ENCODE results near the gene EPHA2.

EPHA2 gene

GRCh38 chr1:16133007-16133961 is 22.6 kb downstream of the EPHA2 start:
- DNase-seq = no peak

GRCh38 chr1:16132325-16132785 is 23.5 kb downstream of the EPHA2 start:
- no peak for DNase-seq

DNA sequence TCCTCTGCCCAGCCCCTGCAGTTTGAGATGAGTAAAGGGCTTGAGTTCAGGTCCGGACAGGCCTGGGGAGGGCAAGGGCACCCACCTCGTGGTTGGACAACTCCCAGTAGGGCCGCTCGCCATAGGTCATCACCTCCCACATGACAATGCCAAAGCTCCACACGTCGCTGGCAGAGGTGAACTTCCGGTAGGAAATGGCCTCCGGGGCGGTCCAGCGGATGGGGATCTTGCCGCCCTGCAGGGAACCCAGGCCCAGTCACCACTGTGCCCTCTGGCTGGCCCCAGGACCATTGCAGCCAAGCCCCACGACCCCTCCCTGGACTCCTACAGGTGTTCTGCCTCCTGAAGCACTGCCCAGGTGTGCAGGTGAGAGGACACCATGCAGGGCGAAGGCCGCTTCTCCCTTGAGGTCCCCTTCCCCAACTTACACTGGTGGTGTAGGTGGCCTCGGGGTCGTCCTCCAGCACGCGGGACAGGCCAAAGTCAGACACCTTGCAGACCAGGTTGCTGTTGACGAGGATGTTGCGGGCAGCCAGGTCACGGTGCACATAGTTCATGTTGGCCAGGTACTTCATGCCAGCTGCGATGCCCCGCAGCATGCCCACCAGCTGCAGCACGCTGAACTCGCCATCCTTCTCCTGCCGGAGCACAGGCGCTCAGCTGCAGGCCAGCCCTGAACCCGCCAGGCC is 24.1 kb downstream of the EPHA2 start:
- DNase-seq = no peak

DNA sequence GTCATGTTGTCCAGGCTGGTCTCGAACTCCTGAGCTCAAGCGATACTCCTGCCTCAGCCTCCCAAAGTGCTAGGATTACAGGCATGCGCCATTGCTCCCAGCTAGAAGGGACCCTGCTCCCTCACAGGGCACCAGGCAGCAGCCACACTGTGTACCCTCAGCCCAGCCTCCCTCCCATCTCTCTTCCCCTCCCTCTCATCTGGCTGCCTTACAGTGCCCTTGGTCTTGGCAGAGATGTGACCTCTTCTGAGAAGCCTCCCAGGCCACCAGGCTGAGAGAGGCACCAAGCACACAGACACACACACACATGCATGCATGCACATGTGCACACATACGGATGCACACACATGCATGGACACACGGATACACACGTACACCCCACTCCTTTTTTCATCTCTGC is 25.0 kb downstream of the EPHA2 start:
- DNase-seq = no peak

GRCh38 chr1:16129921-16130543 is 25.8 kb downstream of the EPHA2 start:
- no peak for DNase-seq

GRCh38 chr1:16129316-16129715 is 26.6 kb downstream of the EPHA2 start:
- no peak for DNase-seq

DNA sequence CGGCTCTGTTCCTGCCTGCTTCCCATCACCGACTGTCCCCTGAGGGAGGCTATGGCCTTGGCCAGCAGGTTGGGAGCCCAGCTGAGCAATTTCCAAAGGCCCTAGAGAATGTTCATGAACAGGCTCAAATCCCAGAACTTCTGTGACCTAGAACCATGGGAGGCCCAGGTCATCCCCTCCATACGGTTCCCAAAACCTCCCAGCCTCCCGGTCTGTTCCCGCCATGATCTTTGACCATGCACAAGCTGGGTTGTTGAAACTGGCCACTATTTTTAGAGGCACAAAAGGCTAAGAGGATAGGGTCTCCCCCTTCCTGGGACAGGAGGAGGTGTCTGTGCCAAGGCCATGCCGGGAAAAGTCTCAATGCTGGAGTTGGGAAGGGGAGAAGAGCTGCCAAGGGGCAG is 27.5 kb downstream of the EPHA2 start:
- DNase-seq = no peak

DNA sequence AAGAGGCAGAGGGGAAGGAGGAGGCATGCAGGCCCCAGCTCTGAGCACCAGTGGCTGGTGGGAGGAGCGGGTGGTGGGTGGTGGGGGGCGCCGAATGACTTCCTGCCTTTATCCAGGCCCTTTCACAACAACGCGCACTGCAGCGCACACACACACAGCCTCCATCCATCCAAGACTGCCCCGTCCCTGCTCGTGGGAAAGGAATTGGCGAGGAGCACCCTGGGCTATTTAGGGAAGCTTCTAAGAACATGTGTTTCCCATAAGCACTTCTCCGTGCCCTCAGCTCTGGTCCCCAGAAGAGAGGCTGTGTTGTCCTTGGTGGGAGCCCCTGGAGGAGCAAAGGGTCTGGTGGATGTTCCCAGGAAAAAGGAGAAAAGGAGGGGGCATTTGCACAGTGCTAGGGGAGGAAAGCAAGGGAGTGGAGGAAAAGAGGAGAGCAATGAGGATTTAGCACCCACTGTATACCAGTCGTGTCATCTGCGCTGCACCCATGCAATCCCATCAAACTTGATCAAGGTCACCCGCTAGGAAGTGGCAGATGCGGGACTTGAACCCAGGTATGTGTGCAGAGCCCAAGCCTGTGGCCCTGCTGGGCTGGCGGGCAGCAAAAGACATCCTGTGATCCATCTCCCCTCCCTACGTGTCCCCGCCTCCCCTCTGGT is 28.1 kb downstream of the EPHA2 start:
- DNase-seq = no peak

DNA sequence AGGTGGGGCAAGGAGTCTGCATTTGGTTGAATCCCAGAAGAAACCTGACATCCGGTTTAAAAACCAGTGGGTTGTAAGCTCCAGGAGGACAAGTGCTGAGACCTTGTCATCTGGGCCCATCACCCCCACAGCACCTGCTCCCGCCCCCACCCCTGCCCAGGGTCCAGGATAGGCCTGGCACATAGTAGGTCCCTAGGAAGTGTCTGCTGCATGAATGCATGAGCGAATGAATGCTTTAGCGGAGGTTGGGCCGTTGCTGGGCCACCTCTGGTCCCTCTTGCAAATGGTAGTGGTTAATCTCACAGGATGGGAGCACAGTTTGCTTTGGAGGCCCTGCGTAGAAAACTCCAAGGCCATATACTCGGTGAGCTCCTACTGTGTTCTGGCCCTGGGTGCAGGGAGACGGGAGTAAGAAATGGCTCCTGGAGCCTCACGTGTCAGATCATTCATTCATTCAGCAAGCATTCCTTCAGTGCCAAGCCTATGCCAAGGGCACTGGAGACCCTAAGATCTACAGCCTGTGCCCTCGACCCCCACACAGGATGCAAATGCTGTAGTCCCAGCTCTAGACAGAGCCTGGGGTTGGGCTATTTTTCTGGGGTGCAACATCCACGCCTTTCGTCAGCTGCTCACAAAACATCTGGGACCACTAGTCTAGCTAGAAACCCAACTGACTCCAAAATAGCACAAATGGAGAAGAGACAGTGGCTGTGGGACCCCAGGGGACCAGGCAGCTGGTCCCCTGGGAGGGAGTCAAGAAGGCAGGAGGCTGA is 28.9 kb downstream of the EPHA2 start:
- DNase-seq = no peak

DNA sequence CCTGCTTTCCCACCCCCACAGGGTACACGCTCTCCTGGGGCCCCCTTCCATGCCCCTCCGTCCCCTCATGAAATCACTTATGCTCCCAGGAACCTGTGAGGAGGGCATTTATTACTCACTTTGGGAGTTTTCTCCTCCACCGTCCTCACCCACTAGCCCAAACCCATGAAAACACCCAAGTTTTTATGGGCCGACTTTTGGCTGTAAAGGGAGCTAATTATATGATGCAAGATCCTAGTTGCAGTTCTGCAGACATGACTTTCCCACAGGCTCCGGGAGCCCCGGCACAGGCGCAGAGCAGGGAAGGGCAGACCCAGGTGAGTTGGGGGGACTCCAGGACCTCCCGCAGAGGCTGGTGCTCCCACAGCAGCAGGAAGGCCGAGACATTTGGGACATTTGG is 29.7 kb downstream of the EPHA2 start:
- no peak for DNase-seq

DNA sequence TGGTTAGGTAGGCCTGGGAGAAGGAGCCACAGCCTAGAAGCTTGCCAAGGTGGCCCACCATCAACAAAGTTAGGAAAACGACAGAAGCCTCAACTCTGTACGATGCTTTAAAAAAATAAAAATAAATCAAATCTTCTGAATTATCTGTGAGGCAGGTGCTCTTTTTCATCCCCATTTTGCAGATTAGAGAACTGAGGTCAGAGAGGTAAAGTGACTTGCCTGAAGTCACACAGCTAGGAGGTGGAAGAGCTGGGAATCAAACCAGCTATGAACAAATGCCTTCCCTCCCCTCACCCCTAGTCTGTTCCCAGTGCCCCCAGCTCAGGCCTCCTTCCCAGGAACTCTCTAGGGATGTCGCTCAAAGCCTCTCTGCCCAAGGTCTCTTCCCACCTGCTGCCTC is 30.4 kb downstream of the EPHA2 start:
- DNase-seq = no peak

DNA sequence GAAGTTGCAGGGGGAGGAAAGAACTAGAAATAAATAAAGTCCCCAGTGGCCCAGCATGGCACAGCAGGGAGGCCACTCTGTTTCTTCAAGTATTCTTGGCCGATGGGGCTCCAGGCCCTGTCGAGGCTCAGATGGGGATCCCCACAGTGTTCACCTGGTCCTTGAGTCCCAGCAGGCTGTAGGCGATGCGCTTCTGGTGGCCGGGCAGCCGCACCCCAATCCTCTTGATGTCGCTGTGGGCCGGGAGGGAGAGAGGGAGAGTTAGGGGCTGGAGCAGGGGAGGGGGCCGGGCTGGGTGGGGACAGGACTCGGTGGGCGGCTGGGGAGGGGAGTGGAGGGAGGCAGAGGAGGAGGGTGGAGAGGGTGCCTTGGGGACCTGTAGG is 30.8 kb downstream of the EPHA2 start:
- no peak for DNase-seq

GRCh38 chr1:16124377-16125087 is 31.3 kb downstream of the EPHA2 start:
- DNase-seq = no peak

DNA sequence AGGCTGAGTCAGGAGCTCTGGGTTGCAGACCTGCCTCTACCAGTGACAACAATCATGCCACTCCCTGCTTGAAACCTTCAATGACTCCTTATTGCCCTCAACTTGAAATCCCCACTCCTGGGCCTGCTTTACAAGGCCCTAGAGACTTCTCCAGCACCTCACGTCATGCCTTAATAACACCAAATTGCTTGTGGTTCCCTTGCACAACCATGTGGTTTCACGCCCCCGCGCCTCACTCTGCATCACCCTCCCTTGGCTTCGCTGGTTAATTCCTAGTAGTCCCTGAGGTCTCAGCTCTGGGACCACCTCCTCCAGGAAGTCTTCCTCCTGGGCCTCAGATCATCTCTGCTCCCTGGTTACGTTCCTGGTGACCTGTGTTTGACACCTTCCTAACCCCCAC is 33.0 kb downstream of the EPHA2 start:
- DNase-seq = peak; percentile 96

- peak; percentile 71 for DNase-seq
Observed at GRCh38 chr1:16122350-16122881, 33.5 kb downstream of the EPHA2 start.

DNA sequence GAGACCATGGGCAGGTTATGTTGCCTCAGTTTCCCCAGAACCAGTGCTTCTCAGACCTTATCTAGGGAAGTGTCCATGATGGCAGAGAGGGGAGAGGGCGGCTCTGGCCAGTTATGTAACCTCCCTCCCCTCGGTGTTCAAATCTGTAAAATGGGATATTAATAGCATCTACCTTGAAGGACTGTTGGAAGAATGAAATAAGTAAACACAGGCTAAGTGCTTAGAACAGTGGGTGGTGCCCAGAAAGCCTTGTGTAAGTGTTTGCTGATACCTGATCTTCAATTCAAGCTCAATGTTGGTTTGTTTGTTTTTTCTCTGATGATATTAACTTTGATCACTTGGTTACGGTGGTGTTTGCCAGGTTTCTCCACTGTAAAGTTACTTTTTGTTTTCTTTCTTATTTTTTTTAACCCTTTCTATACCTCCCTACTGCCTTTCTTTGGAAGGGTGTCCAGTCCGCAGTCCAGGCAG is 34.9 kb downstream of the EPHA2 start:
- DNase-seq = no peak

- DNase-seq = no peak
Observed at GRCh38 chr1:16120407-16120806, 35.5 kb downstream of the EPHA2 start.

DNA sequence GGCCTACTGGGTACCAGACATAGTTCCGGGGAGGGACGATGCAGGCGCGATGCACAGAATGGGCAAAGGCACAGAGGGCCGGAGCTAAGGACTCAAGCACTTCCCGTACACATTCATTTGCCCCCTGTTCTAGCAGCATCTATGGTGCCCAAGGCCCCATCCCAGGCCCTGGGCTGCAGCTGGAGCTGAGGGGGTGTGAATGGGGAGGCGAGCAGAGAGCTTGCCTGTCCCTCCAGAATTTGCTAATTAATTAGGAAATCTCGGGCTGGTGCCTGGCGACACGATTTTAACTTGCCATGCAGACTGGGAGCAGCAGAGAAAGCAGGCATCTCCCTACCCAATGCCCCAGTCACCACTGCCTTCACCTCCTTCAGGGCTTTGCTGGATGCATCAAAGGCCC is 35.9 kb downstream of the EPHA2 start:
- no peak for DNase-seq

GRCh38 chr1:16119504-16119903 is 36.4 kb downstream of the EPHA2 start:
- DNase-seq = no peak

DNA sequence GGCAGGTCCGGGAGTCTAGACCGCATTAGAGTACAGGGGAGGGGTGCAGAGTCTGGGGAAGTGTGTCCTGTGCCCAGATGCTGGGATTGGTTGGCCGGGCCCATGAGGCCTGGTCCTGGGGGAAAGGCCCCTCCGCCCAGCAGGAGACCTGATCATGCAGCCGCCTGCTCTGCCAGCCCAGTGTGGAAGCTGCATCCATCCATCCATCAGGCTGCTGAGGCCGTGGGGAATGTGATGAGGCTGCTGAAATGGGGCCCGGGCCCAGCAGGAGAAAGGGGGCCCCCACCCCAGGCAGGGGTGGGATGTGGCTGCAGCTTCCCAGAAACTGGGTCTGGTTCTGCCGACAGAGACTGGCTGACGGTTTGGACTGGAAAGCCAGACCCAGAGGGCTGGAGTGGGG is 37.2 kb downstream of the EPHA2 start:
- DNase-seq = no peak

- no peak for DNase-seq
Observed at GRCh38 chr1:16117936-16118335, 37.9 kb downstream of the EPHA2 start.
